D721Med (cell line): ENCODE results near the gene EFNA5.

ENCODE experiments used
- DNase-seq: peaks from one replicate; pipeline ENCODE4 v3.0.0; 2011; ENCODE audit warnings: low spot score; ENCODE audit not compliant: insufficient read length
- FAIRE-seq: peaks from 2 replicates; lab custom pipeline; 2011; peaks lifted over from hg19 to GRCh38; lab: Jason Lieb, UNC
- TF ChIP-seq, protein P1 (sequence below): IDR thresholded peaks from 2 replicates; pipeline ENCODE4 v1.5.1; 2012; ENCODE audit warnings: mild to moderate bottlenecking, control low read depth; ENCODE audit not compliant: insufficient read depth; ENCODE audit errors: missing control alignments

The EFNA5 gene

DNA sequence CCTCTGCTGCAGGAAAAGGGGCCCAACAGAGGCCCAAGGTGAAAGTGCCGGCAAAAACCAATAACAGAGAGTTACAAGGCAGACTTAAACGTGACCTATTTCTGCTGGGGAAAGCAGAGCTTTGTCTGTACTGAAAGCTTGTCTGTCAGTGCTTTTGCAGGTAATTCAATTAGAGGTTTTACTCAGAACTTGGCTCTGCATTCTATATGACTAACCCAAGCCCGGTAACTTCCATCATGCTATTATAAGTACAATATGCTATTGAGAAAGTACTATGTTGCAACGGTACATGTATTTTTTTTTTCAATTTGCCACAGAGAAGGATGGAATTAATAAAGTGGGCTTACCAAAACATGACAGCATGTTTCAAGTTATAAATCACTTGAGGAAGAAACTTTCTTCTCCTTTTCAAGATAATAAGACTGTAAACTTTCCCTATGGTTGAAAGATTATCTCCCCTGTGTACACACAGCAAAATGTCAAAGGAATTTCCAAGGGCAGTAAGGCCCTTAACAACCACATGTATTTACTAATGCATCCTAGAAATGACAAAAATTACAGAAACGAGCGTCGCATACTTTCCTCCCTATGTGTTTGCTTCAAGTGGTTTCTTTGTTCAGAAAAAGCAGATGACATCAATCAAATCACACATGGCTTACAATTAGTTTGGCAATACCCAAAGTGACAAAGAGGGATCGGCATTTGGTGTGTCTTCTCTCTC, 282.4 kb downstream of the EFNA5 start:
- no peak for DNase-seq
- TF ChIP-seq, protein P1, sequence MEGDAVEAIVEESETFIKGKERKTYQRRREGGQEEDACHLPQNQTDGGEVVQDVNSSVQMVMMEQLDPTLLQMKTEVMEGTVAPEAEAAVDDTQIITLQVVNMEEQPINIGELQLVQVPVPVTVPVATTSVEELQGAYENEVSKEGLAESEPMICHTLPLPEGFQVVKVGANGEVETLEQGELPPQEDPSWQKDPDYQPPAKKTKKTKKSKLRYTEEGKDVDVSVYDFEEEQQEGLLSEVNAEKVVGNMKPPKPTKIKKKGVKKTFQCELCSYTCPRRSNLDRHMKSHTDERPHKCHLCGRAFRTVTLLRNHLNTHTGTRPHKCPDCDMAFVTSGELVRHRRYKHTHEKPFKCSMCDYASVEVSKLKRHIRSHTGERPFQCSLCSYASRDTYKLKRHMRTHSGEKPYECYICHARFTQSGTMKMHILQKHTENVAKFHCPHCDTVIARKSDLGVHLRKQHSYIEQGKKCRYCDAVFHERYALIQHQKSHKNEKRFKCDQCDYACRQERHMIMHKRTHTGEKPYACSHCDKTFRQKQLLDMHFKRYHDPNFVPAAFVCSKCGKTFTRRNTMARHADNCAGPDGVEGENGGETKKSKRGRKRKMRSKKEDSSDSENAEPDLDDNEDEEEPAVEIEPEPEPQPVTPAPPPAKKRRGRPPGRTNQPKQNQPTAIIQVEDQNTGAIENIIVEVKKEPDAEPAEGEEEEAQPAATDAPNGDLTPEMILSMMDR, result no peak
- FAIRE-seq, result no peak

DNA sequence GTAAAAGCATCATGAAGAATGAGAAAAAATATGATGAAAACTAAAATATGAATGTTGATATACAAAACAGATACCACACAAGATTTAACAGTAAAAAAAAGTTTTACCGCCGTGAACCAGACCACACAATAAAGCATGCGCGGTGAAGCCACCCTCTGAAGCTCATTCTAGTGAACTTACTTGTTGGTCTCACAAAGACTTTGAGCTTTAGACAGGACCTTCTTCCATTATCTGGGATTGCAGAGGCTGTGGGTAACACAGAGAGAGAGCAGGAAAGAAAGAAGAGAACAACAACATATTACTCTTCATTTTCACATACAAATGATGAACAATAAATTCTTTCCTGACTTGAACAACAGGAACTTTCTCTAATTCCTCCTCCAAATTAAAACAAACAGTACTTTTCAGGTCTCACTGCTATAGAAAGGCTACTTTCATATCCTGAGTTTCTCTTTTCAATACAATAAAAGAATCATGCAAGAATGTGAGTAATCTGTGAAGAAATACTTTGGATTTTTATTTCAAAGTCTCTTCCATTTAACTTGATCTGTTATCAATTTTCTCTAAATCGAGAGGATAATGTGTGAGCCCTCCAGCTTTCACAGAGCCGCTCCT, 283.1 kb downstream of the EFNA5 start:
- TF ChIP-seq, protein P1, result no peak
- DNase-seq, result no peak
- FAIRE-seq, result no peak

DNA sequence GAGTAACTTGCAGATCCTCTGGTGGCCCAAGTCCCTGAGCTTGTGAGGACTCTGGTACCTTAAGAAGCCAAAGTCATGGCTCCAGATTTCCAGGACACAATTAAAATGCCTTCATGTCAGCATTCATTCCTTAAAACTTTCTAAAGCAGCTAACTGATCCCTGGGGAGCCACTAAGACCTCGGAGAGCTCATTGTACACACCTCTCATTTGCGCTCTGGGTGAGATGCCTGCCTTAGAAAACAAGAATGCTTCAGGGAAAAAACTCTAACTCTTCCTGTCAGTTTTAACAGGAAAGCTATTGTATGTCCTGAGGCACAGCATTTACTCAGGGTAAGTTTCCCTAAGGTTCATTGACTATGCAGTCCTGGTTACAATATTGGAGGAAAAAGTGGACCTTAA, 285.0 kb downstream of the EFNA5 start:
- DNase-seq (no peak), FAIRE-seq (no peak)
- TF ChIP-seq, protein P1, result no peak

DNA sequence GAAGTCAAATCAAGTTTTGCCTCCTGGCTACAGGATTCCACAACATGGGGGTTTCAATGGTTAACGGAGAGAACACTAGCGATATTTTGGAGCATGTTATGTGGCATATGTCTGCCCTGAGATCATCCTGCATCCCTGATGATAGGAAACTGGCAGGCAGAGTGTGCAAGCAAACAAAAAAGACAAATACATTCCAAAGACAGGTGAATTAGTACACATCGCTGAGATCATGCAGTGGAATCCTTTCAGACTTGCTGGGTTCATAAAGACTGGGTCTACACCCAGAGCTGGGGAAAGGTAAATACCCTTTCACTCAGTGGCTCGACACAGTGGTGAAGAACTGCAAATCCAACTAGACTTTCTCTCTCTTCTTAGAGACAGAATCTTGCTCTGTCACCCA, 286.5 kb downstream of the EFNA5 start:
- no peak for FAIRE-seq
- DNase-seq, result no peak
- TF ChIP-seq, protein P1, result no peak

DNA sequence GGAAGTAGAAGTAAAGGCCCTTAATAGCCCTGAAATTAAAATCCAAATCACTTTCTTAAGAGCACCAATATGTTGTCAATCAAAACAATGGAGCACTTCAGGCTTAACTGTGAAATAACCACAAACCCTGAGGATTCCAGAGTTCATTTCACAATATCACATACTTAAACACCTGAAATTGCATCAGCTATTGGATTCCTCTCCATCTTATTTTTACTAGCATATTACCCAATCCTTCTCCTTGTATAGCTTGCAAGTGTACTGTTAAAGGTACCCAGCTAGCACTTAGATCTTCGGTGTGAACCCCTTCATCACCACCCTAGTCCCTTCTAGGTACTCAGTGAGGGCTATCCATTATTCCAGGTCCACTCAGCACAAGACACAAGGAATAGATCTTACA, 287.3 kb downstream of the EFNA5 start:
- DNase-seq (no peak), FAIRE-seq (no peak)
- TF ChIP-seq, protein P1, result no peak

DNA sequence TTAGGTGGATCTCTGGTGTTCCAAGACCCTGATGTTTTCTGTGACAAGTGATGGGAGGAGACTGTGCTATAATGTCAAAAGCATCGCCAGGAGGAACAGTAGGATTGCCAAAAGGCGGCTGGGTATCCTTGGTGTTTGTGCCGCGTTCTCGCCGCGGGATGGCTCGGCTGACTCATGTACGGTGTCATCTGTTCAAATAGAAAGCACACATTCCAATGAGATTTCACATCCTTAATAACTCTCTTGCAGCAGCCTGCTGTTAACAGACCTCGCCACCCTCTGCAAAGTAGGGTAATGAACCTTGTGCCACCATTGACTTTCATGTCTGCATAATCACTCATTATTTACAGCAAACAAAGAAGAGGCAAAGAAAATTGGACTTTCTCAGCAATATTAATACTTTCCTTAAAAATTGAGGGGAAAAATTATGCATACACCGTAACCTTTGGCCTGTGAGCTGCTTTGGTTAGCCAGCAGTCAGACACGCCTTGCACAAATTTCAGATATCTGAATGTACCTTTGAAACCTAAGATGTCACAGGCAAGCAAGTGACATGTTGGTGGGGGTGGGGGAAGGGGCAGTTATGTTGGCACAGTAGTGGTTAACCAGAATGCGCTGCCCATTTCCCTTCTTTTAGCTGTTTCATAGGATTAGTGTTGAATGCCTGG, 289.4 kb downstream of the EFNA5 start:
- DNase-seq (no peak), FAIRE-seq (no peak)
- TF ChIP-seq, protein P1, result no peak
